PFSK-1 (cell line): ENCODE results near the gene KIF6.

Source experiments
- FOXP2 ChIP-seq: optimal IDR thresholded peaks from 2 replicates; pipeline ENCODE3; 2011; ENCODE audit warnings: borderline replicate concordance, control low read depth, inconsistent platforms; ENCODE audit not compliant: insufficient read depth; ENCODE audit errors: extremely low read length, extremely low read depth
- POLR2AphosphoS5 ChIP-seq: IDR thresholded peaks from 2 replicates; pipeline ENCODE4 v1.6.1; 2012; ENCODE audit warnings: low read depth, mild to moderate bottlenecking, control low read depth, low read length, moderate library complexity
- REST ChIP-seq, 2 experiments: IDR thresholded peaks; 2 replicates each; pipeline versions ENCODE4 v1.6.1 to v1.8.0; 2011 to 2012; ENCODE audit warnings: low read depth in 2 of 2, low read length in 2 of 2, control low read depth in 1 of 2, inconsistent platforms in 1 of 2, mild to moderate bottlenecking in 1 of 2, moderate library complexity in 1 of 2; ENCODE audit not compliant: insufficient read depth in 1 of 2
- SIN3A ChIP-seq: IDR thresholded peaks from 2 replicates; pipeline ENCODE4 v1.6.1; 2012; ENCODE audit warnings: mild to moderate bottlenecking, low read length, moderate library complexity, borderline replicate concordance; ENCODE audit not compliant: insufficient read depth
- TAF1 ChIP-seq: IDR thresholded peaks from 2 replicates; pipeline ENCODE4 v1.6.1; 2012; ENCODE audit warnings: low read length, control low read depth, borderline replicate concordance; ENCODE audit not compliant: insufficient read depth

The KIF6 gene

GRCh38 chr6:39573541-39573940, 151.7 kb downstream of the KIF6 start:
- TF ChIP-seq SIN3A: no peak
- no peak for TF ChIP-seq TAF1
- TF ChIP-seq REST (IDR thresholded peaks at IDR 0.05; ENCODE audit: insufficient read depth in 1 of 2, low read depth in 2 of 2, low read length in 2 of 2): no peak
- TF ChIP-seq POLR2AphosphoS5: no peak

DNA sequence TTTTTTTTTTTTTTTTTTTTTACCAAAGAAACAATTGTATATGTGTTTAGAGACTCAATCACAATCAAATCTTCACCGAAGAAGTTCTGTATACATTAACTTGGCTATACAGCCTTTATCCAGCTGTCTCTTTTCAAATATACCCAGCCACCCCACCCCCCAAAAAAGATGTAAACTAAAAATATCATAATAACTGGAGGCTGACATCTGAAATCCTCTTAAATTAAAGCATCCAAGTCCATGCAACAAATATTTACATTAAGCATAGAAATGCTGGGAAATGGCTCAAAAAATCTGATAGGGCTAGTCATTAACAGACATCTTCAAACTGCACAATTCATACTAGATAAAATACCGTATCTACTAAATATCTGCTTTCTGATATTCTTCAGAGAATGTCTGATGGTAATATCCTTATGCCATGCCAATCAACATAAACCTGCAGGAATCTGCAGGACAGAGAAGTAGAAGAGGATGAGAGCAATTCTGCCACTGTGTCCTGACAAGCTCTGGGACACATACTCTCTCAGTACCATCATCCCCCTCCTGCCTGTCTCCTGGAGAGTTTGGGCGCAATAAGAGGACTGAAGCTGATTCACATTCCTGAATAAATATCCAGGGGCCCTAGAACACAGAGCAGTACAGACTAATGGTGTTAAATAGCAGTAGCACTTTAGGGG, 152.4 kb downstream of the KIF6 start:
- TF ChIP-seq TAF1 (no peak), SIN3A (no peak), REST (IDR thresholded peaks at IDR 0.05; ENCODE audit: insufficient read depth in 1 of 2, low read depth in 2 of 2, low read length in 2 of 2) (no peak), POLR2AphosphoS5 (no peak), FOXP2 (no peak)

DNA sequence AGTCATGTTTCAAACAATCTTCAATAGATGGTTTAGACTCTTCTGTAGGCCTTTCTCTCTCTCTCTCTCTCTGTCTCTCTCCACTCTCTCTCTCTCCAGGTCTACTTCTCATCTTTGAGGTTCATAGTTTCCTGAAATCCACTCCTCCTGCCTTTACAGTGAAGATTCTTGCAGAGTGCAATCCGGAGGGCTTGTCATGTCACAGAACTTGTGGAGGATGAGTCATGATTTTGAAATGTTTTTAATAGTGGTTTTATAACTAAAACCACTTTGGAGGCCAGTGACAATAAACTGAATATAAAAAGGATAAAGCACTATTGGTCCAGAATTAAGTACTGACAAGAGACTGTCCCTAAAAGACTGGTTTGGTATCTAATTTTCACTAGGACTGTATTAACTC, 156.3 kb downstream of the KIF6 start:
- TF ChIP-seq POLR2AphosphoS5: no peak
- TF ChIP-seq REST (IDR thresholded peaks at IDR 0.05; ENCODE audit: insufficient read depth in 1 of 2, low read depth in 2 of 2, low read length in 2 of 2): no peak
- no peak for TF ChIP-seq SIN3A
- no peak for TF ChIP-seq FOXP2
- TF ChIP-seq TAF1: no peak

GRCh38 chr6:39567091-39567490, 158.1 kb downstream of the KIF6 start:
- TF ChIP-seq REST (IDR thresholded peaks at IDR 0.05; ENCODE audit: insufficient read depth in 1 of 2, low read depth in 2 of 2, low read length in 2 of 2): no peak
- no peak for TF ChIP-seq TAF1
- no peak for TF ChIP-seq POLR2AphosphoS5
- no peak for TF ChIP-seq FOXP2
- no peak for TF ChIP-seq SIN3A

GRCh38 chr6:39566456-39566855, 158.8 kb downstream of the KIF6 start:
- TF ChIP-seq REST (IDR thresholded peaks at IDR 0.05; ENCODE audit: insufficient read depth in 1 of 2, low read depth in 2 of 2, low read length in 2 of 2) (no peak), POLR2AphosphoS5 (no peak), TAF1 (no peak)
